Neural progenitor cell (in vitro differentiated cells): ENCODE measurements around the gene PIN4.

ENCODE experiments used
- EZH2phosphoT487 ChIP-seq: fragments of 200-600 bp; sonication (generic); IDR thresholded peaks from 2 replicates; pipeline ENCODE4 v1.6.1; 2017; ENCODE audit warnings: antibody characterized with exemption
- TF ChIP-seq, protein P1 (sequence below): fragments of 200-600 bp; sonication (generic); IDR thresholded peaks from 2 replicates; pipeline ENCODE4 v1.5.1; 2017; ENCODE audit warnings: antibody characterized with exemption, mild to moderate bottlenecking

DNA sequence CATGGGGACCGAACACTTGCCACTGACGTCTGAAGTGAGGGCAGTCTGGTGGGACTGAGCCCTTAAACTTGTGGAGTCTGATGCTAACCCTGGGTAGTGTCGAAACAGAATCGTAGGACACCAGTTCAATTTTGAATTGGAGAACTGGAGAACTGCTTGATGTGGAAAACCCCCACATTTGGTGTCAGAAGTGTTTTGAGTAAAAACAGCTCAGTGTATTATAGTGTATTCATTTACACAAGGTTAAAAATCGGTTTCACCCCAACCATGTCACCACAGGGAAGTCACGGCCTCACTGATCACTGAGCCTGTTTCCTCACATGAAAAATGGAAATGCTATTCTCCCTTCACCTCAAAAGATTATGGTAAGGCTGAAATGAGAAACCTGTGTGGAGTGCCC is 21.9 kb downstream of the PIN4 start:
- TF ChIP-seq, protein P1, sequence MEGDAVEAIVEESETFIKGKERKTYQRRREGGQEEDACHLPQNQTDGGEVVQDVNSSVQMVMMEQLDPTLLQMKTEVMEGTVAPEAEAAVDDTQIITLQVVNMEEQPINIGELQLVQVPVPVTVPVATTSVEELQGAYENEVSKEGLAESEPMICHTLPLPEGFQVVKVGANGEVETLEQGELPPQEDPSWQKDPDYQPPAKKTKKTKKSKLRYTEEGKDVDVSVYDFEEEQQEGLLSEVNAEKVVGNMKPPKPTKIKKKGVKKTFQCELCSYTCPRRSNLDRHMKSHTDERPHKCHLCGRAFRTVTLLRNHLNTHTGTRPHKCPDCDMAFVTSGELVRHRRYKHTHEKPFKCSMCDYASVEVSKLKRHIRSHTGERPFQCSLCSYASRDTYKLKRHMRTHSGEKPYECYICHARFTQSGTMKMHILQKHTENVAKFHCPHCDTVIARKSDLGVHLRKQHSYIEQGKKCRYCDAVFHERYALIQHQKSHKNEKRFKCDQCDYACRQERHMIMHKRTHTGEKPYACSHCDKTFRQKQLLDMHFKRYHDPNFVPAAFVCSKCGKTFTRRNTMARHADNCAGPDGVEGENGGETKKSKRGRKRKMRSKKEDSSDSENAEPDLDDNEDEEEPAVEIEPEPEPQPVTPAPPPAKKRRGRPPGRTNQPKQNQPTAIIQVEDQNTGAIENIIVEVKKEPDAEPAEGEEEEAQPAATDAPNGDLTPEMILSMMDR, result no peak
- TF ChIP-seq EZH2phosphoT487, result no peak
